ENCODE data around the gene ARMC5.

ARMC5 gene

GRCh38 chr16:31461921-31462804, 2.9 kb downstream of the ARMC5 start:
- no peak for DNase-seq

GRCh38 chr16:31464348-31464769, 5.1 kb downstream of the ARMC5 start:
- DNase-seq, result no peak

GRCh38 chr16:31464781-31465260, 5.5 kb downstream of the ARMC5 start:
- DNase-seq, result no peak

DNA sequence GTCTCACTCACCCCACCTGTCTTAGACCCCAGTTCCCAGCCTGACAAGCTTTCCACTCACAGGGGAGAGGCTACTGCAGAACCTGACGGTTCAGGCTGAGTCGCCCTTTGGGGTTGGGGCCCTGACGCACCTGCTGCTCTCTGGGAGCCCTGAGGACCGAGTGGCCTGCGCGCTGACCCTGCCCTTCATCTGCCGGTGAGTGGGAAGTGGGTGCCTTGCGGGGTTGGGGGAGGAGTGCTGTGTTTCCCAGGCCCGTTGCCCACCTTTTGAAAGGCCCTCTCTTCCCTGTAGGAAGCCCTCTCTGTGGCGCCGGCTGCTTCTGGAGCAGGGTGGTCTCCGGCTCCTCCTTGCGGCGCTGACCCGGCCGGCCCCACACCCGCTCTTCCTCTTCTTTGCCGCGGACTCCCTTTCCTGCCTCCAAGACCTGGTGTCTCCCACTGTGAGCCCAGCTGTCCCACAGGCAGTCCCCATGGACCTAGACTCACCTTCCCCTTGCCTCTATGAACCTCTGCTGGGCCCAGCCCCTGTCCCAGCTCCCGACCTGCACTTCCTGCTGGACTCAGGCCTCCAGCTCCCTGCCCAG, 6.6 kb downstream of the ARMC5 start:
- no peak for DNase-seq

DNA sequence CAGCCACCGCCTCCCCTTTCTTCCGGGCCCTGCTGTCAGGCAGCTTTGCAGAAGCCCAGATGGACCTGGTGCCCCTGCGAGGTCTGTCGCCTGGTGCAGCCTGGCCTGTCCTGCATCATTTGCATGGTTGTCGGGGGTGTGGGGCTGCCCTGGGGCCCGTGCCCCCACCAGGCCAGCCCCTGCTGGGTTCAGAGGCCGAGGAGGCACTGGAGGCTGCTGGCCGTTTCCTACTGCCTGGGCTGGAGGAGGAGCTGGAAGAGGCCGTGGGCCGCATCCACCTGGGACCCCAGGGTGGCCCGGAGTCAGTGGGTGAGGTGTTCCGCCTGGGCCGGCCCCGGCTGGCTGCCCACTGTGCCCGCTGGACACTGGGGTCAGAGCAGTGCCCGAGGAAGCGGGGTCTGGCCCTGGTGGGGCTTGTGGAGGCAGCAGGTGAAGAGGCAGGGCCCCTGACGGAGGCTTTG, 7.1 kb downstream of the ARMC5 start:
- DNase-seq, result no peak

DNA sequence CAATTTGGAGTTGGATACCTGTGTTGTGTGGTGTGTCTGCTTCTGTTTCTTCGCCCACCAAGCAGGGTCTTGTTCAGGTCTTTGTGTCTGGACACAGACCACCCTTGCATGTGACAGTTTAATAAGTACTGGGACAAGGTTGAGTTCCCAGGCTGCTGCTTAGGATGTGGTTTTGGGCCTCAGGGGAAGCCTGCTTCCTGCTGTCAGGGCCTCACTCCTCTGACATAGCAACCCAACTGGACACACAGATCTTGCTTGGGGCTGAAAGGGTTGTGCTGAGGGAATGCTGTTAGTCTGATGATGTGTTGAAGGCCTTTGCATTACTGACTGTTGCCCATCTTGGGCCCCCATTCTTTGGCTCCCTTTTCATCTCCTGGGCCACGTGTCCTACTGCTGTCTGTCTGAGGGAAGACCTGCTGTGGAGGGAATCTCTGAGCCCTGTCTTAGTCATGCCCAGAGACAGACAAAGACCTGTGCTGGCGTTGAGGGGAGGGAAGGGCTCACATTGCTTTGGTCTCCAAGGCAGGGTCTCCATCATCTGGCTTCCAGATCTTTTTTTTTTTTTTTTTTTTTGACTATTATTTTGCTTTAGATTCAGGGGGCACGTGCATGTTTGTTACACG, 8.0 kb downstream of the ARMC5 start:
- DNase-seq, result no peak

DNA sequence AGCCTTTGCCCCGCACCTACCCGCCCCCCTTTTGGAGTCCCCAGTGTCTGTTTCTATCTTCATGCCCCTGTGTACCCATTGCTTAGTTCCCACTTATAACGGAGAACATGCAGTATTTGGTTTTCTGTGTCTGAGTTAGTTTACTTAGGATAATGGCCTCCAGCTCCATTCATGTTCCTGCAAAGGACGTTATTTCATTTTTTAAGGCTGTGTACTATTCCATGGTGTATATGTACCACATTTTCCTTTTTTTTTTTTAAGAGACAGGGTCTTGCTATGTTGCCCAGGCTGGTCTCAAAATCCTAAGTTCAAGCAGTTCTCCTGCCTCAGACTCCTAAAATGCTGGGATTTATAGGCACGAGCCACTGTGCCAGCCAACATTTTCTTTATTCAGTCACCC, 8.6 kb downstream of the ARMC5 start:
- DNase-seq, result no peak

DNA sequence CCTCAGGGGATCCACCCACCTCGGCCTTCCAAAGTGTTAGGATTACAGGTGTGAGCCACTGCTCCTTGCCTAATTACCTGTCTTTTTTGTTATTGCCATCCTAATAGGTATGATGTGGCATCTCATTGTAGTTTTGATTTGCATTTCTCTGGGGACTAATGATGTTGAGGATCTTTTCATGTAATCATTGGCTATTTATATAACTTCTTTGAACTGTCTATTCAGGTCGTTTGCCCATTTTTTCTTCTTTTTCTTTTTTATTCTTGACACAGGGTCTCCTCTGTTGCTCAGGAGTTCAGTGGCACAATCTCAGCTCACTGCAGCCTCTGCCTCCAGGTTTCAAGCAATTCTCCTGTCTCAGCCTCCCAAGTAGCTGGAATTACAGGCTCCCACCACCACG, 11.3 kb downstream of the ARMC5 start:
- DNase-seq, result no peak

GRCh38 chr16:31471241-31471874, 12.1 kb downstream of the ARMC5 start:
- DNase-seq, result no peak

DNA sequence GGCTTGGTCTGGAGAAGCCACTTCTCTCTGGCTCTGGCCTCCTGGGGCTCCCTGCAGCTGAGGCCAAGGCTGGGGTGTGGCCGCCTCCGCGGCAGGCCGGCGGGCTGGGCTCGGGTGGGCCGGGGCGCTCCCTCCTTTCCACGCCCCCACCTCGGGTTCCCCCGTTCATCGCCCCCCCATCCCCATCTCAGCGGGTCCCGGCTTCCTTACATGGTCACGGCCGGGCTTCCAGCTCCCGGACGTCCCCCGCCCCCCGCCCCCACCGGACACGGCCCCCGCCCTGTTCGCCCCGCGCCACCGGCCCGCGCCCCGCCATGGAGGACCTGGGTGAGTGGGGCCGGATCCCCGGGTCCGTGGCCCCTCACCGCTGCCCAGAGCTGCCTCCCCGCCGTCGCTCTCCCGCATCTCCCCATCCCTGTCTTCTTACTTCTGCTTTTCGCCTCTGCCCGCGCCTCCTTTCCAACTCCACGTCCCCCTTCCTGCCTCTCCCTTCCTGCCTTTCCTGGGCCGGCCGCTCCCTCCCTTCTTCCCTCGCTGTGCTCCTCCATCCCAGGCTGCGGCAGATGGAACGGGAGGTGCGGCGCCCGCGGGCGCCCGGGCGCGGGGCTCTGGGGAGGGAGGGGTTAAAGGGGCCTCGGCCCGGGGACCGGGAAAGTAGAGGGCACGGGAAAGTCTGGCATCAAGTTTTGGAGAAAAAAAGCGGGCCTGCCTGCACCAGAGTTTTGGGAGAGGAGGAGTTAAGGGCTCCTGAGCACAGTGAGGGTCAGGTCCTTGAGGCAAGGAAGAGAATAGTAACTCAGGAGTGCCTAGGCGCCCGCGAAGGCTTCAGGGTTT, 12.8 kb downstream of the ARMC5 start, which contains the start of gene TGFB1I1:
TSS of gene TGFB1I1 (plus strand) at position 278 of the 834 bp plus-strand sequence. CDS start at position 315, 37 bp downstream.
- DNase-seq, result no peak

DNA sequence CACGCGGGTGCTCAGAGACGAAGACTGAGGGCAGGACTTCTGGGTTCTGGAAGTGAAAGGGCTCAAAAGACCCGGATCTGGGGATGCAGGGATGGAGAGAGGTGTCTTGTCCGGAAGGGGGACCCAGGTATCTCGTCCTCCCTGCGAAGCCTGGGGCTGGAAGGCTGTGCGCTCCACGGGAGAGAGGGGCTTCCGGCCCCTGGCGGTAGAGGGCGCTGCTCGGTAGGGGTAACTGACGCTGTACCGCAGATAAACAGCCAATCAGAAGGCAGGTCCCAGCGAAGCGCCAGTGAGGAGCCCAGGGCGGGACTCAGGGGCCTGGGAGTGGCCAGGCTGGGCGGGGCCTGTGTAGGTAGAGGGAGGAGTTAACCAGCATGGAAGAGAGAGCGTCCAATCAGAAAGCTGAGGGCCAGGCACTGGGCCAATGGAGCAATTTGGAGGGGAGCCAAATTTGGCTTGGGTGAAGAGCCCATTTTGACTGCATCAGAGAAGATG, 13.5 kb downstream of the ARMC5 start:
- peak; percentile 35 for DNase-seq

DNA sequence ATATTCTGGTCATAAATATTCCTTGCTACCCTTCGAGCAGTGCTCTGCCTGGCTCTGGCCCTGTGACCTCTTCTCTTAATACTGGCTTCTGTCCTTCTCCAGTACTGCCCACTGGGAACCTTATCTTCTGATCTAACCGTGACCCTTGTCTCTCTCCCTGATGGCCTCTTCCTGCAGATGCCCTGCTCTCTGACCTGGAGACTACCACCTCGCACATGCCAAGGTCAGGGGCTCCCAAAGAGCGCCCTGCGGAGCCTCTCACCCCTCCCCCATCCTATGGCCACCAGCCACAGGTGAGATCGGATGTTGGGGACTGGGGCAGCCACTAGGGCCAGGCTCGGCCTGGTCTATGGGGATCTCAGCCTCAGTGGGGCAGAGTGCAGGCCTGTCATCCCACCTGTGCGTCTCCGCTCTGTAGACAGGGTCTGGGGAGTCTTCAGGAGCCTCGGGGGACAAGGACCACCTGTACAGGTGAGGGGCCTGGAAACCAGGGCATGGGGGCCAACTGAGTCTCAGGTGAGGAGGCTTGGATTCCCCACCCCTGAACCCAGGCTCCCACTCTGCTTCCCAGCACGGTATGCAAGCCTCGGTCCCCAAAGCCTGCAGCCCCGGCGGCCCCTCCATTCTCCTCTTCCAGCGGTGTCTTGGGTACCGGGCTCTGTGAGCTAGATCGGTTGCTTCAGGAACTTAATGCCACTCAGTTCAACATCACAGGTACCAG, 14.1 kb downstream of the ARMC5 start:
- DNase-seq, result no peak

- DNase-seq, result no peak
Measured at GRCh38 chr16:31474173-31474714, 14.9 kb downstream of the ARMC5 start.

DNA sequence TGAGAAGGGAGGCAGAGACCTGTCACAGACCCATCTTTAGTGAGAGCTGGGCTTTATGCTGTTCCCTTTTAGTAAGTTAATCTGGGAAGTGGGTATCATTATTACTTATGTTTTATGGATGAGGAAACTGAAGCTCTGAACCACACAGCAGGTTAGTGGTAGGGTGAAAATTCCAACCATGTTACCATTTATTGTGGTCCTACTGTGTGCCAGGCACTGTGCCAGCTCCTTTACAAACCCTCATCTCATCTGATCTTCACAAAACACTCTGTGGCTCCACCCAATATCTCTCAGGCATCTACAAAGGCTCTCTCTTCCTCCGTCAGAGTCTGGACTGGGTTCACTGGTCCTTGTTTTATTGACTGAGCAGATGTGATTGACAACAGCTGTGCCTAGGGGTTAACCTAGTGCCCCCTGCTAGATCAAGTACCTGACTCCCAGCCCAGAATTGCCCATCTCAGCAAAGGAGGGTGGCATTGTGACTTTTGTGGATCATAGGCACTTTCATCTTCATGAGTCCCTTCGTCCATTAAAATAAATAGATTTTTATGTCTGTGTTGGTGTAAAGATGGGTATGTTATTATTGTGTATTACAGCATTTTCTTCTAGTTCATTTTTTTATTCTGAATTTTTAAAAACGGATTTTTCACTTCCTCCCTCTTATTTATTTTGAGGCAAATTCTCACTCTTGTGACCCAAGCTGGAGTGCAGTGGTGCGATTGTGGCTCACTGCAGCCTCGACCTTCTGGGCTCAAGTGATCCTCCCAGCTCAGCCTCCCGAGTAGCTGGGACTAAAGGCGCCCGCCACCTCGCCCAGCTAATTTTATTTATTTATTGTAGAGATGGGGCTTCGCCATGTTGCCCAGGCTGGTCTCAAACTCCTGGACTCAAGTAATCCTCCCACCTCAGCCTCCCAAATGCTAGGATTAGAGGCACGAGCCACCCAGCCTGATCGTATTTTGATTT, 15.8 kb downstream of the ARMC5 start:
- no peak for DNase-seq

GRCh38 chr16:31475946-31476302, 16.6 kb downstream of the ARMC5 start:
- DNase-seq, result no peak

GRCh38 chr16:31476303-31477219, 17.3 kb downstream of the ARMC5 start:
- DNase-seq, result peak; percentile 90

GRCh38 chr16:31477220-31478216, 18.2 kb downstream of the ARMC5 start:
- peak; percentile 36 for DNase-seq
